Dendritic cell treated with granulocyte-macrophage colony-stimulating factor and Interleukin-4, amounts not matched to agents 40 ng/mL and 50 ng/mL, for 4 days (primary cell): Measurements from ENCODE around the gene CCR2.
"Not testable (repeated sequence)": the region's sequence is repeated elsewhere in the genome, so short reads cannot be mapped to it uniquely, and the experiment has no call there.

ENCODE experiments used
- H3K27ac Mint-ChIP-seq: one replicate; pipeline ENCODE4 v1.8.0; 2022; ENCODE audit warnings: mild to moderate bottlenecking, mixed read lengths
- H3K27me3 Mint-ChIP-seq: one replicate; pipeline ENCODE4 v1.8.0; 2022; ENCODE audit warnings: mild to moderate bottlenecking, mixed read lengths
- H3K36me3 Mint-ChIP-seq: one replicate; pipeline ENCODE4 v1.8.0; 2022; ENCODE audit warnings: low read depth, mixed read lengths
- H3K4me1 Mint-ChIP-seq: one replicate; pipeline ENCODE4 v1.8.0; 2022; ENCODE audit warnings: low read depth, mixed read lengths
- H3K4me3 Mint-ChIP-seq: one replicate; pipeline ENCODE4 v1.8.0; 2022; ENCODE audit warnings: mild to moderate bottlenecking, moderate library complexity, mixed read lengths
- H3K9me3 Mint-ChIP-seq: one replicate; pipeline ENCODE4 v1.8.0; 2022; ENCODE audit warnings: mixed read lengths
- intact Hi-C: fragments of 100-400 bp; cut with micrococcal nuclease; formaldehyde crosslinking; loops from one replicate; pipeline ENCODE4 v1.15.0; 2022

The CCR2 gene

GRCh38 chr3:46375814-46376213 is 21.9 kb downstream of the CCR2 start:
- Mint-ChIP-seq H3K4me1 (peaks cover 75% of the 10 kb centered on the region), H3K9me3 (no peaks in the 10 kb centered on the region), H3K4me3 (peak overlapping the region; percentile 63), H3K27ac (peak overlapping the region; percentile 51), H3K36me3 (peaks cover 60% of the 10 kb centered on the region), H3K27me3 (no peaks in the 10 kb centered on the region)
- intact Hi-C loops = loop anchor here (5.0 kb wide), 1 partner anchor 439 kb away; no protein-coding TSS in a partner anchor

GRCh38 chr3:46378426-46378942 is 24.6 kb downstream of the CCR2 start:
- intact Hi-C loops = loop anchor here (5.0 kb wide), 1 partner anchor 441 kb away; no protein-coding TSS in a partner anchor
- Mint-ChIP-seq H3K27ac (no peak overlapping the region), H3K9me3 (no peaks in the 10 kb centered on the region), H3K4me1 (peaks cover 73% of the 10 kb centered on the region), H3K27me3 (no peaks in the 10 kb centered on the region), H3K4me3 (no peak overlapping the region), H3K36me3 (peaks cover 49% of the 10 kb centered on the region)

GRCh38 chr3:46380471-46381221 is 26.7 kb downstream of the CCR2 start:
- peak overlapping the region; percentile 64 for H3K27ac Mint-ChIP-seq

GRCh38 chr3:46381625-46382024 is 27.7 kb downstream of the CCR2 start:
- Mint-ChIP-seq H3K27me3 (no peaks in the 10 kb centered on the region), H3K4me3 (no peak overlapping the region), H3K9me3 (no peaks in the 10 kb centered on the region), H3K27ac (no peak overlapping the region), H3K36me3 (peaks cover 20% of the 10 kb centered on the region), H3K4me1 (peaks cover 65% of the 10 kb centered on the region)
- intact Hi-C loops = loop anchor here (10.0 kb wide), 1 partner anchor 63 kb away; no protein-coding TSS in a partner anchor

More at GRCh38 chr3:46380471-46381221, 26.7 kb downstream of the CCR2 start:
- intact Hi-C loops = loop anchor here (10.0 kb wide), 1 partner anchor 64 kb away; no protein-coding TSS in a partner anchor
- Mint-ChIP-seq H3K4me3 (peak overlapping the region; percentile 9), H3K9me3 (no peaks in the 10 kb centered on the region), H3K4me1 (peaks cover 63% of the 10 kb centered on the region), H3K27me3 (no peaks in the 10 kb centered on the region), H3K36me3 (peaks cover 27% of the 10 kb centered on the region)

GRCh38 chr3:46383211-46383950 is 29.5 kb downstream of the CCR2 start:
- peaks cover 2% of the 10 kb centered on the region for H3K36me3 Mint-ChIP-seq
- peak overlapping the region; percentile 36 for H3K27ac Mint-ChIP-seq
- intact Hi-C loops = loop anchor here (10.0 kb wide), 1 partner anchor 61 kb away; no protein-coding TSS in a partner anchor
- no peaks in the 10 kb centered on the region for H3K27me3 Mint-ChIP-seq
- no peaks in the 10 kb centered on the region for H3K9me3 Mint-ChIP-seq
- peaks cover 53% of the 10 kb centered on the region for H3K4me1 Mint-ChIP-seq
- H3K4me3 Mint-ChIP-seq = no peak overlapping the region

- Mint-ChIP-seq H3K4me3 (no peak overlapping the region), H3K36me3 (no peaks in the 10 kb centered on the region), H3K27ac (no peak overlapping the region), H3K9me3 (no peaks in the 10 kb centered on the region), H3K27me3 (no peaks in the 10 kb centered on the region), H3K4me1 (peaks cover 50% of the 10 kb centered on the region)
- intact Hi-C loops = loop anchor here (10.0 kb wide), 1 partner anchor 61 kb away; no protein-coding TSS in a partner anchor
These were observed 30.0 kb downstream of the CCR2 start for GRCh38 chr3:46383951-46384330.

- Mint-ChIP-seq H3K27ac (peak overlapping the region; percentile 42), H3K9me3 (no peaks in the 10 kb centered on the region), H3K4me3 (no peak overlapping the region), H3K4me1 (peaks cover 35% of the 10 kb centered on the region), H3K27me3 (no peaks in the 10 kb centered on the region), H3K36me3 (no peaks in the 10 kb centered on the region)
- intact Hi-C loops = loop anchor here (10.0 kb wide), 1 partner anchor 59 kb away; no protein-coding TSS in a partner anchor
These were observed 32.3 kb downstream of the CCR2 start for GRCh38 chr3:46386205-46386604.

GRCh38 chr3:46388847-46389246 is 34.9 kb downstream of the CCR2 start:
- H3K27ac Mint-ChIP-seq, H3K36me3 Mint-ChIP-seq, H3K9me3 Mint-ChIP-seq, H3K4me3 Mint-ChIP-seq, H3K27me3 Mint-ChIP-seq: not testable (repeated sequence)
- intact Hi-C loops = loop anchor here (10.0 kb wide), 1 partner anchor 56 kb away; no protein-coding TSS in a partner anchor
- H3K4me1 Mint-ChIP-seq = peaks cover 35% of the 10 kb centered on the region

GRCh38 chr3:46389306-46389705 is 35.4 kb downstream of the CCR2 start:
- no peak overlapping the region for H3K27ac Mint-ChIP-seq
- intact Hi-C loops = loop anchor here (10.0 kb wide), 1 partner anchor 55 kb away; no protein-coding TSS in a partner anchor
- H3K4me3 Mint-ChIP-seq = no peak overlapping the region
- H3K36me3 Mint-ChIP-seq = no peaks in the 10 kb centered on the region
- peaks cover 37% of the 10 kb centered on the region for H3K4me1 Mint-ChIP-seq
- no peaks in the 10 kb centered on the region for H3K9me3 Mint-ChIP-seq
- H3K27me3 Mint-ChIP-seq = peaks cover 1% of the 10 kb centered on the region

- H3K36me3 Mint-ChIP-seq, H3K4me3 Mint-ChIP-seq, intact Hi-C loops, H3K9me3 Mint-ChIP-seq, H3K27ac Mint-ChIP-seq, H3K27me3 Mint-ChIP-seq: not testable (repeated sequence)
- H3K4me1 Mint-ChIP-seq = peaks cover 47% of the 10 kb centered on the region
These were observed 37.6 kb downstream of the CCR2 start for GRCh38 chr3:46391526-46391925.

GRCh38 chr3:46393011-46393410 is 39.1 kb downstream of the CCR2 start:
- H3K36me3 Mint-ChIP-seq = no peaks in the 10 kb centered on the region
- H3K4me3 Mint-ChIP-seq = no peak overlapping the region
- peak overlapping the region; percentile 28 for H3K27ac Mint-ChIP-seq
- H3K4me1 Mint-ChIP-seq = peaks cover 49% of the 10 kb centered on the region
- intact Hi-C loops = no loop called here
- no peaks in the 10 kb centered on the region for H3K9me3 Mint-ChIP-seq
- H3K27me3 Mint-ChIP-seq = peaks cover 3% of the 10 kb centered on the region

GRCh38 chr3:46393554-46394434 is 39.9 kb downstream of the CCR2 start:
- intact Hi-C loops = no loop called here
- Mint-ChIP-seq H3K4me1 (peaks cover 49% of the 10 kb centered on the region), H3K36me3 (no peaks in the 10 kb centered on the region), H3K9me3 (no peaks in the 10 kb centered on the region), H3K4me3 (no peak overlapping the region), H3K27ac (no peak overlapping the region), H3K27me3 (peaks cover 3% of the 10 kb centered on the region)

- Mint-ChIP-seq H3K27me3 (peaks cover 3% of the 10 kb centered on the region), H3K9me3 (no peaks in the 10 kb centered on the region), H3K36me3 (no peaks in the 10 kb centered on the region), H3K4me3 (no peak overlapping the region), H3K4me1 (peaks cover 49% of the 10 kb centered on the region), H3K27ac (peak overlapping the region; percentile 10)
- intact Hi-C loops = no loop called here
These were observed 41.3 kb downstream of the CCR2 start for GRCh38 chr3:46395210-46395661.
